Mammary epithelial cell (primary cell): ENCODE results near the gene METAP1D.

Experiments
- CTCF ChIP-seq, 2 donors: IDR thresholded peaks in 1 of 2; conservative IDR thresholded peaks in 1 of 2; 2 replicates each; pipeline ENCODE4 v1.5.1; 2011 to 2012; ENCODE audit warnings: inconsistent platforms in 2 of 2, low read length in 2 of 2, mild to moderate bottlenecking in 2 of 2, control low read depth in 1 of 2, low read depth in 1 of 2; ENCODE audit not compliant: insufficient read depth in 1 of 2; ENCODE audit errors: extremely low read depth in 1 of 2
- EZH2 ChIP-seq: IDR thresholded peaks from 2 replicates; pipeline ENCODE4 v1.6.1; 2012; ENCODE audit warnings: low read length, inconsistent platforms, borderline replicate concordance

- TF ChIP-seq CTCF (conservative IDR thresholded peaks at IDR 0.05 in 1 of 2, IDR thresholded peaks at IDR 0.05 in 1 of 2; ENCODE audit: extremely low read depth in 1 of 2, insufficient read depth in 1 of 2, low read depth in 1 of 2, low read length in 2 of 2) (no peak), EZH2 (no peak)
Measured at GRCh38 chr2:171963198-171963597, 36.6 kb upstream of the METAP1D start.
